Tongue (tissue), 2 donors: Measurements from ENCODE around the gene SND1. TPM values are rescaled to one million over a fixed set of nuclear protein-coding genes. Genes with fewer than 3 reads are reported as not detected.
"Not testable (repeated sequence)": the region's sequence is repeated elsewhere in the genome, so short reads cannot be mapped to it uniquely, and the experiment has no call there.

Experiments
- DNase-seq: peaks from one replicate; pipeline ENCODE4 v3.0.0-alpha.2; 2015
- total RNA-seq: library from RNA; depleted of rRNA; stranded (reverse); fragments of >200 nt; gene quantifications from one replicate; pipeline ENCODE4 v1.2.3, GENCODE V29; 2014

SND1 gene
- total RNA-seq, 1 donor from 2014 or later = 111 TPM

DNA sequence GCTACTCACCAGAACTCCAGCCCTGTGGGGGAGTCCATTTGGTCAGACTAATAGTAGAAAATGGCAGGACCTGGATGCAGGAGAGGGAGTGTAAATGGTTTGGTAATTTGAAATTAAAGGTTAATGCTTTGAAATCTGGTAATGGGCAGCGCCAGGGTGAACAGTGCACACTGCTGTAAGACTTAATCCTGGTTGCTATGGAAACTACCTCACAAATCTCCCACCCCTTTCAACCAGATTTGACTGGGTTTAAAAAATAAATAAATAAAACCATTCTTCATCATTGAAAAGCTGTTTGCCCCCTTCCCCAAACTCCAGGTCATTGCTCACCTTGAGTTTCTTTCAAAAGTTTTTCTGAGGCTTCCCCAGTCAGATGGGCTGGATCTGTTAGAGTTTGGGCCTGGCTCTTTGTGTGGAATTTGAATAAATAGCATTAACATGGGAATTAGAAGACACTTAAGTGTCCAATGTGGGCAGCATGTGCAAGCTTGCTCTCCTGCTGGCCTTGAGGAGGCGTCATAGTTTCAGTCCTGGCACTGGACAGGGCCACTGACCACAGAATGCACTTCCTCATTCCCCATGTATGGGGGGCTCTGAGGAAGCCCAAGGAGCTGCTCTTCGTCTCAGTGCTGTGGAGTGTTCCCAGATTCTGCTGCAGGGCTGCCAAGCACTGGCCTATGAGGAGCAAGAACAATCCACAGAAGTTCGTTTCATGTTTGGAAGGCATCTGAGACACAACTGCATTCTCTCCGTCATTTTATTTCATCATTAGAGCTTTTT, 288.6 kb downstream of the SND1 start:
- DNase-seq = no peak

GRCh38 chr7:127941476-127942210, 289.6 kb downstream of the SND1 start:
- no peak for DNase-seq

DNA sequence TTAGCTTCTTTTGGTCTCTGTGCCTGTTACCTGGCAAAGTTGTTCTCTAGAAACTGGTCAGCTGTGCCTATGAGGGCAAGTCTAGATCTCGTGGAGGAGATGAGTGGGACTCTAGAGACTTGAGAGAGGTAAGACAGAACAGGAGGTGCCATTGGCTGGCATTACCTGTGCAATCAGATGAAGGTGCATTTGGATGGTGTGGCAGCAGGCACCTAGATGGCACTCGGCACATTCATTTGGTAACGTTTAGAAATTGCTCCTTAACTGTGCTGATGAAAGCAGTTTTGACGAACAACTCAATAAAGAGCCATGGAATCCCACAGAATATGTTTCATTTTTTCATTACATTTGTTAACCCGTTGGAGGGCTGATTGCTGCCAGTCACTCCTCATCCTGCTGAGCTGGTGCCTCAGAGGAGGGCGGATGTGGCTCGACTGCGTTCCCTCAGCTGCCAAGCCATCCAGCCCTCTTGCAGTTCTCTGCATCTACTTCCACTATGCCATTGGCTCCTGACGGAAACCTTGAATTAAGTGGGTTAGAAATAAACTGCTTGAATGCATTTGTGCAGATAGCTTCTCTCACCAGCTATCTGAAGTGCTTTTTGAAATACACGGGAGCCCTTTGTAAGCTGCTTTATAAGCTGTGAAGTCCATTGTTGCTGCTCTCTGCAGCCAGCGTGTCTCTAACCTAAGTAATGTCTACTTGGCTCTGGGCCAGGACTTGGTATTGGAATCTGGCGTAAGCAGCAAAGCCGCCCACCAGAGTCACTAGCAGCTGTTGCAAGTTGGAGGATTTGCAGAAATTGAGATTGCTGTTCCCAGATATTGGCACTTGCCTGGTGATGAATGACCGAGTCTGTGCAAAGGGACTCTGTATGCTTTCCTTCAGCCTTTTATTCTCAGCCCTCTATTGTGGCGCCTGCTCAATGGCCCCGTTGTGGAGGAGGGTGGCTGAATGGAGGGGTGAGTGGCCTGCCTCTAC, 291.8 kb downstream of the SND1 start:
- DNase-seq = peak; percentile 98

GRCh38 chr7:127946111-127946510, 294.1 kb downstream of the SND1 start:
- DNase-seq = no peak

- no peak for DNase-seq
Measured at GRCh38 chr7:127946847-127947246, 294.9 kb downstream of the SND1 start.

GRCh38 chr7:127948312-127948711, 296.3 kb downstream of the SND1 start:
- no peak for DNase-seq

- no peak for DNase-seq
Measured at GRCh38 chr7:127948930-127949329, 296.9 kb downstream of the SND1 start.

DNA sequence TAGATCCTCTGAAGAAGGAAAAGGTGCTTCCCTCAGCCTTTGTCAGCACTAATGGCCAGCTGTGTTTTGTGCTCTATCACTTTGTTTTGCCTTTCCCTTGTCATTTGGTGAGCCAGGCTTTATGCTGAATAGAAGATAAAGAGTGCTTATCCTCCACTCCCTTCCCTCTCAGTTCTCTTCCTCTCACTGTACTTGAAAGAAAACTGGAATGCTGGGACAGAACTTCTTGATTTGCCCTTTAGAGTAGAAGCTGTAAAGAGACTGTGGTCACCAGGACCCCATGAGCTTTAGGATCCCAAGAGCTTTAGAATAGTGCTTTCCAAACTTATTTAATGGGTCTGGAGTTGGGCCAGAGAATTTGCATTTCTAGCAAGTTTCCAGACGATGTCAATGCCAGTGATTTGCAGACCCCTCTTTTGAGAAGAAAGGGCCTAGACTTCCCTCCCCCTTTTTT, 297.8 kb downstream of the SND1 start:
- no peak for DNase-seq

- DNase-seq = no peak
Measured at GRCh38 chr7:127950233-127950935, 298.4 kb downstream of the SND1 start.

DNA sequence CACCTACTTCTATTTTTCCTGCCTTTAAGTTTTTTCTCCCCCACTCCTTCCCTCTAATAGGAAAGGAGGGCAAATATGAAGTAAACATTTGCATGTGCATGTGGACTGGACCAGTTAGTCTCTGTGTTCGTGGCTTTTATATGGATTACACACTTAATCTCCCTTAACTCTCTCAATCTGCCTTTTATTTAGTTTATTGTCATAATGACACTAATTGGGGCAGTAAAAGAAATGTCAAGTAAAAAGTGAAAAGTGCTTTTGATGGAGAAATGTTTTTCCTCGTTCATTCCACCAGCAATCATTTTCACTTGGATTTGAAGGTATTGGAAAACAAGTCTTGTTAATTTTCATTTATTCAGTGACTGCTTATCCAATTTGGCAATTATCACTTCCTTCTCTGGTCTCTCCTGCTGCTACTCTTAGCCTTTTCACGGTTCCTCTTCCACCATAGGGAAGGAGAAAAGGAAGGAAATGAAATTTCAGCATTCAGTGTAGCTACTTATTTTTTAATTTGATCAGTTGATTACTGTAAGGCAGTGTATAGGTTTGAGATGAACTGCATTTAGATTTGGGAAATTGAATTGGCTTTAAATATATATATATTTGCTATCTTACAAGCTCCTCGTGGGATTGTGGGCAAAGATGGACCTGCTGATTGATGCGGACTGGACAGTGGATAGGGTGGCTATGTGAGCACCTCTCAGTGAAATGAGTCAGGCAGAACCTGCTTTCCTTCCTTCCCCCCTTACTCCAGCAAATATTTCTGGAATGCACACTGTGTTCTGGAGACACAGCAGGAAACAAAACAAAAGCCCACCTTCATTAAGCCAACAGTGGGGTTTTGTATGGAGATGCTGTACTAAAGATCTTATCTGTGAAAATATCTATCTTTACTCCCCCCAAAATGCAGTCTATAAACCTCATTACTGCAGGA, 301.7 kb downstream of the SND1 start:
- DNase-seq = no peak

DNA sequence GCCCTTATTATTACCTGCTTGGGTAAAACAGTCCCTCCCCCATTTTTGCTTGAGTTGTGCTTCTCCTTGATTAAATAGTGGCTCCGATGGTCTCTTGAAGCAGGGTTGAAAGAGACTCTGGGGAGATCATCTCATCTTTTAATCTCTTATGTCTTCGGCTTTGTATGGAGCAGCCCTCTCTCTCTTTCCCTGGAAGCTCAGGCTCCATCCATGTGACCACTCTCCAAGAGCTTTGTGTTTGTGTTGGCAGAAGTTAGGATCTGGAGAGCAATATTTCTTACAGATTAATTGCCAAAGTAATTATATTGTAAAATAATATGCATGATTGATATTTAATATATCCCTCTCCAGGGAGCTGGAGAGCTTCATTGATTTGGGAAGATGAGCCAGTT, 302.4 kb downstream of the SND1 start:
- DNase-seq = no peak

DNA sequence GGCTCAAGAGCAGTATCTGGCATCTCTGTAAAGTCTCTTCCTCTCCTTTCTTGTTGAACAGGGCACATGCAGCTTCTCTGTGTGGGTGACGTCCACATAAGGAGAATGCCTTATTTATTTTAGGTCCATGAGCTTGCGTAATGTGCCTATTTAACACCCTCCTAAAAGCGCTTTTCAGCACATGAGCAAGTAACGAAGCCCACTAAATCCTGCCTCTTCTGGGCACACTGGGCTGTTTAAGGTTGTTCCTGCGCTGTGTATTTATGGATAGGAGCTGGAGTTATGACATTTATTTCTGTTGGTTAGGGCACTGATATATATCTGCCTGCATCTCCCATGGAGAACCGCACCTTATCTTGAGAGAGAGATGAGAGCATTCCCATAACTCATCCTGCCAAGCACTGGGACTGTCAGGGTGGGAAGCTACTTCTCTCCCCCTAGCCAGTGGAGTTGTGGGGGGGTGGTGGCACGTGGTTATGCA, 303.1 kb downstream of the SND1 start:
- DNase-seq = no peak

DNA sequence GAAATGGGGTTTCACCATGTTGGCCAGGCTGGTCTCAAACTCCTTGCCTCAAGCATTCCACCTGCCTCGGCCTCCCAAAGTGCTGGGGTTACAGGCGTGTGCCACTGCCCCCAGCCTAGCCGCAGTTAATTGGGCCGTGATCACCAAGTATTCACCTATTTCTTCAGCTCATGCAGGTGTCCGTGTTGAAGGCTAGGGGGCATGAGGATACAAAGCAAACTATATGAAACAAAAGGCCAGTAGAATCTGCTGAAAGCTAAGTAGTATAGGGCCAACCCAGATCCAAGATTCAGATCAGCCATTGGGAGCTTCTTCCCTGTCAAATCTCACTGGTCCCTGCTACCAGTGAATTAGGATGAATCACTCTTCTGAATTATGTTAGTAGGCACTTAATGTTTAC, 305.9 kb downstream of the SND1 start:
- DNase-seq = no peak

- no peak for DNase-seq
Measured at GRCh38 chr7:127959770-127960169, 307.8 kb downstream of the SND1 start.

GRCh38 chr7:127961786-127962453, 309.9 kb downstream of the SND1 start:
- no peak for DNase-seq

- DNase-seq = no peak
Measured at GRCh38 chr7:127962589-127963361, 310.8 kb downstream of the SND1 start.

DNA sequence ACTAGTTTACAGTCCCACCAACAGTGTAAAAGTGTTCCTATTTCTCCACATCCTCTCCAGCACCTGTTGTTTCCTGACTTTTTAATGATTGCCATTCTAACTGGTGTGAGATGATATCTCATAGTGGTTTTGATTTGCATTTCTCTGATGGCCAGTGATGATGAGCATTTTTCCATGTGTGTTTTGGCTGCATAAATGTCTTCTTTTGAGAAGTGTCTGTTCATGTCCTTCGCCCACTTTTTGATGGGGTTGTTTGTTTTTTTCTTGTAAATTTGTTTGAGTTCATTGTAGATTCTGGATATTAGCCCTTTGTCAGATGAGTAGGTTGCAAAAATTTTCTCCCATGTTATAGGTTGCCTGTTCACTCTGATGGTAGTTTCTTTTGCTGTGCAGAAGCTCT, 311.9 kb downstream of the SND1 start:
- not testable (repeated sequence) for DNase-seq

GRCh38 chr7:127967281-127967680, 315.3 kb downstream of the SND1 start:
- DNase-seq = peak; percentile 68

DNA sequence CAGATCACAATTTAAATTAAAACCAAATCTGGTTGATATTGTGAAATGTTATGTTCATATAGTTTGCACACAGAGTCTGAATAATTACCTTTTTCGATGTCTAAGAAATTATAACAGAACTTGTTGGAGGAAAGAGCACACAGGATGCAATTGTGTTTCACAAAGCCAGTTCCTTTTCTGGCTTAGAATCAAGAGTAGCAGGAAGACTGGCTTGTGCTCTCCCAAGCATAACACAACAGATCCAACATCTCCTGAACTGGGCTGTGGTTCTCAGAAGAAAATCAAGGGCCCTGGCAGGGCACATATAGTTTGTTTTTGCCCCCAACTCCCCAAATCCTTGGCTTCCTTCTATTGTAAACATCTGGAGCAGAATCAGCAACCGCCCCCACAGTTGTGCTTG, 316.6 kb downstream of the SND1 start:
- no peak for DNase-seq
